Activated naive CD4-positive, alpha-beta T cell treated with anti-CD3 and anti-CD28 coated beads, Interleukin-2, amount 50 U/mL, for 24 hours (primary cell): ENCODE measurements around the gene ZNF407.

Experiments
- H3K27ac Mint-ChIP-seq: one replicate; pipeline ENCODE4 v1.8.0; 2021; ENCODE audit warnings: mild to moderate bottlenecking, mixed read lengths
- H3K27me3 Mint-ChIP-seq: one replicate; pipeline ENCODE4 v1.8.0; 2021; ENCODE audit warnings: mixed read lengths
- H3K36me3 Mint-ChIP-seq: one replicate; pipeline ENCODE4 v1.8.0; 2021; ENCODE audit warnings: mixed read lengths
- H3K4me1 Mint-ChIP-seq: one replicate; pipeline ENCODE4 v1.8.0; 2021; ENCODE audit warnings: mixed read lengths
- H3K4me3 Mint-ChIP-seq: one replicate; pipeline ENCODE4 v1.8.0; 2021; ENCODE audit warnings: mild to moderate bottlenecking, mixed read lengths
- H3K9me3 Mint-ChIP-seq: one replicate; pipeline ENCODE4 v1.8.0; 2021; ENCODE audit warnings: mixed read lengths

The ZNF407 gene

GRCh38 chr18:74609535-74609934, 11.9 kb downstream of the ZNF407 start:
- Mint-ChIP-seq H3K27ac (no peak overlapping the region), H3K4me3 (no peak overlapping the region), H3K9me3 (no peaks in the 10 kb centered on the region), H3K36me3 (no peaks in the 10 kb centered on the region), H3K27me3 (no peaks in the 10 kb centered on the region), H3K4me1 (peaks cover 50% of the 10 kb centered on the region)

- Mint-ChIP-seq H3K36me3 (no peaks in the 10 kb centered on the region), H3K27me3 (no peaks in the 10 kb centered on the region), H3K4me3 (no peak overlapping the region)
Observed at GRCh38 chr18:74610051-74610615, 12.5 kb downstream of the ZNF407 start.

GRCh38 chr18:74610860-74611259, 13.2 kb downstream of the ZNF407 start:
- Mint-ChIP-seq H3K27me3 (no peaks in the 10 kb centered on the region), H3K4me3 (no peak overlapping the region), H3K27ac (no peak overlapping the region), H3K4me1 (peaks cover 50% of the 10 kb centered on the region), H3K36me3 (no peaks in the 10 kb centered on the region), H3K9me3 (no peaks in the 10 kb centered on the region)

More at GRCh38 chr18:74610051-74610615, 12.5 kb downstream of the ZNF407 start:
- H3K9me3 Mint-ChIP-seq, result no peaks in the 10 kb centered on the region
- no peak overlapping the region for H3K27ac Mint-ChIP-seq
- peaks cover 50% of the 10 kb centered on the region for H3K4me1 Mint-ChIP-seq

DNA sequence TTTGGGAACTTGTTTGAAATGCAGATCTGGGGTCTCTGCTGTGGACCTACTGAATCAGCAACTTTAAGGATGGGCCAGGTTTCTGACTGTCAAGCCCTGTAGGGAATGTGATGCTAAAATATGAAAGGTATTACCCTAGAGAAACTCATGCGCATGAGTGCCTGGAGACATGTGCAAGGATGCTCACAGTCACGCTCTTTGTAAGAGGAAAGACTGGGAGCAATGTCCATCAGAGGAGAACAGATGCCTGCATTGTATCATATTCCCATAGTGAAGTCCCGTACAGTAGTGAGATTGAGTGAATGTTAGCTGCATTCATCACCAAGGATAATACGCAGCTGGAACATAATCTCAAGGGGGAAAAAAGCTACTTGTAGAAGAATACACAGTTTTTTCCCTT, 14.1 kb downstream of the ZNF407 start:
- Mint-ChIP-seq H3K4me3 (no peak overlapping the region), H3K27ac (no peak overlapping the region), H3K27me3 (no peaks in the 10 kb centered on the region), H3K9me3 (no peaks in the 10 kb centered on the region), H3K4me1 (peaks cover 47% of the 10 kb centered on the region), H3K36me3 (no peaks in the 10 kb centered on the region)

DNA sequence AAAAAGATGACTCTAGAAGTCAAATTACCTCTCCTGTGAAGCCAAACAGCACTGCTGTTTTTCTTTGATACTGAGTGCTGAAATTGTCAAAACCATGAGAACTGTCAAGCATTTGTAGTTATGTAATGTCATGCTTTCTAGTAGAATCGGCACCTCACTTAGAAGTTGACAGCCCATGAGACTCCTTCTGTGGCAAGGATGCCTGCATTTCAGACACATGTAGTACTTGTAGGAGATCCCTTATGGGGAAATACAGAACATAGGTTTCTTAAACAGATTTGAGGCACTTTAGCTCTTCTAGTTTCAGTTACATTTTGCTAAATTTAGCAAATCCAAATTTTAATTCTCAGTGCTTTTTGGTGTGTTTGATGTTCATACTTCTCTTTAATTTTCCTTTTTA, 15.7 kb downstream of the ZNF407 start:
- H3K27me3 Mint-ChIP-seq, result no peaks in the 10 kb centered on the region
- peaks cover 47% of the 10 kb centered on the region for H3K4me1 Mint-ChIP-seq
- no peak overlapping the region for H3K27ac Mint-ChIP-seq
- H3K36me3 Mint-ChIP-seq, result no peaks in the 10 kb centered on the region
- no peaks in the 10 kb centered on the region for H3K9me3 Mint-ChIP-seq
- H3K4me3 Mint-ChIP-seq, result no peak overlapping the region

GRCh38 chr18:74616494-74616893, 18.8 kb downstream of the ZNF407 start:
- no peak overlapping the region for H3K27ac Mint-ChIP-seq
- no peaks in the 10 kb centered on the region for H3K36me3 Mint-ChIP-seq
- H3K4me1 Mint-ChIP-seq, result peaks cover 22% of the 10 kb centered on the region
- H3K9me3 Mint-ChIP-seq, result no peaks in the 10 kb centered on the region
- no peaks in the 10 kb centered on the region for H3K27me3 Mint-ChIP-seq
- H3K4me3 Mint-ChIP-seq, result no peak overlapping the region

GRCh38 chr18:74617486-74617885, 19.8 kb downstream of the ZNF407 start:
- Mint-ChIP-seq H3K9me3 (no peaks in the 10 kb centered on the region), H3K27ac (no peak overlapping the region), H3K27me3 (no peaks in the 10 kb centered on the region), H3K36me3 (no peaks in the 10 kb centered on the region), H3K4me1 (peaks cover 12% of the 10 kb centered on the region), H3K4me3 (no peak overlapping the region)

- Mint-ChIP-seq H3K4me1 (peaks cover 12% of the 10 kb centered on the region), H3K27ac (no peak overlapping the region), H3K9me3 (no peaks in the 10 kb centered on the region), H3K4me3 (no peak overlapping the region), H3K36me3 (no peaks in the 10 kb centered on the region), H3K27me3 (no peaks in the 10 kb centered on the region)
Observed at GRCh38 chr18:74622072-74622471, 24.4 kb downstream of the ZNF407 start.

DNA sequence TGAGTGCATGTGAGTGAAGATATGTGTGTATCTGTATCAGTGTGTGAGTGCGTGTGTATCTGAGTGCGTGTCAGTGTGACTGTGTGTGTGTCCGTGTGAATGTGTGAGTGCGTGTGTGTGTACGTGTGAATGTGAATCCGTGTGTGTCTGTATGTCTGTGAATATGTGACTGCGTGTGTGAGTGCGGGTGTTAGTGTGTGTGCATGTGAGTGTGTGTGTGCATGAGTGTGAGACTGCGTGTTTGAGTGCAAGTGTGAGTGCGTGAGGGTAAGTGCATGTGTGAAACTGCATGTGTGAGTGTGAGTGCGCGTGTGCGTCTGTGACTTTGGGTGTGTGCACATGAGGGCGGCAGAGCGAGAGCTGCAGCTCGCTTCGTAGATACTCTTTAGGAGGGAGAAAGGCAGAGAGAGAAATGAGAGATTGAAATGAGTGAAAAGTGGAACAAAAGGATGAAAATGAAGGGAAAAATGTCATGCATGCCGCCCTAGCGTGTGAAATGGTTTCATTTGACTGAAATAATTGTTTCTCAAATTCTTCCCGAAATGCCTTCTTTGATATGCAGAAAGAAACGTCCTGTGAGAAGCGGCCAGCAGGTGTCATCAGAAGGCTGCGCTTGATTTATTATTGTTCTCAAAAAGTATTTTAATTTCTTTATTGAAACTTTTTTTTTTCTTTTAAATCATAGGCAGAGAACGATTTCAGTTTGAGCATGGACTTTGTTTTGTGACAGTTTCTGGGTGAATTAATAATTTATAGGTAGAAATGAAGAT, 25.6 kb downstream of the ZNF407 start:
- Mint-ChIP-seq H3K27ac (no peak overlapping the region), H3K4me1 (peaks cover 13% of the 10 kb centered on the region), H3K36me3 (no peaks in the 10 kb centered on the region), H3K4me3 (no peak overlapping the region), H3K27me3 (no peaks in the 10 kb centered on the region), H3K9me3 (no peaks in the 10 kb centered on the region)

DNA sequence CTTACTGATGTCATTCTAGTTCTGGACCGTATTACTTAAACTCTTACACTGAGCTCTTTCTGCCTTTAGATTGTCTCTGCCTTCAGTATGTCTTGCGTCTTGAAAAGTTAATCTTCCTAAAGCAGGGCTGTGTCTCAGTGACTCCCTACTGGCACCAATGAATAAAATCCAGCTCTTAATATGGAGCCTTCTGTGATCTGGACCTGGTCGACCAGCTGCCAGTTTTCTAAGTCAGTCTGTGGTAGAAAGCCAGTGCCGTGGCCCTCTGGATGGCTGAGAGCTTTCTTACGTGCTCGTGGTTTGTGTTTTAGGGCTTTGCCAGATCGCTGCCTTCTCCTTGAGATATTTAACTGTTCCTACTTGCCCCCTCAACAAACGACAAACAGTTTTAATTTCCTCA, 26.8 kb downstream of the ZNF407 start:
- Mint-ChIP-seq H3K27ac (no peak overlapping the region), H3K4me3 (no peak overlapping the region), H3K36me3 (no peaks in the 10 kb centered on the region), H3K9me3 (no peaks in the 10 kb centered on the region), H3K27me3 (no peaks in the 10 kb centered on the region), H3K4me1 (peaks cover 13% of the 10 kb centered on the region)

DNA sequence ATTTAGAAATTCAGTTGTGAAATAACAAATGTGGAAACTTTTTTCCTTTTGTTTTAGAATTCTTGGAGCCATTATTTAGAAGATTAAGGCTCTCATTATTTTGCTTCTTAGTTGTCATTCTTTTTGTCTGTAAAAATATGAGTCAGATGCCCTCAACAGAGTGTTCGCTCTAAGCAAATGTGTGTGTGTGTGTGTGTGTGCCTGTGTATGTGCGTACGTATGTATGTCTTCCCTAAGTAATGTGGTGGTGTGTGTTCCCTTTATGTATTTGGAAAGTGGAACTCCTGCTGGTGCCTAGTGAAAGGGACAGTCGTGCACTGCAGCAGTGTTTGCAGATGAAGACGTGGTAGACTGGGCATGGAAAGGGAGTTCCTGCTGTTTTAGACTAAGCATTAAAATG, 27.5 kb downstream of the ZNF407 start:
- no peak overlapping the region for H3K4me3 Mint-ChIP-seq
- no peaks in the 10 kb centered on the region for H3K36me3 Mint-ChIP-seq
- no peaks in the 10 kb centered on the region for H3K9me3 Mint-ChIP-seq
- no peak overlapping the region for H3K27ac Mint-ChIP-seq
- no peaks in the 10 kb centered on the region for H3K27me3 Mint-ChIP-seq
- peaks cover 13% of the 10 kb centered on the region for H3K4me1 Mint-ChIP-seq

GRCh38 chr18:74626049-74626874, 28.6 kb downstream of the ZNF407 start:
- Mint-ChIP-seq H3K9me3 (no peaks in the 10 kb centered on the region), H3K27ac (no peak overlapping the region), H3K36me3 (no peaks in the 10 kb centered on the region), H3K4me1 (peaks cover 23% of the 10 kb centered on the region), H3K27me3 (no peaks in the 10 kb centered on the region), H3K4me3 (no peak overlapping the region)

GRCh38 chr18:74630804-74631203, 33.1 kb downstream of the ZNF407 start:
- Mint-ChIP-seq H3K4me1 (peaks cover 58% of the 10 kb centered on the region), H3K27me3 (no peaks in the 10 kb centered on the region), H3K9me3 (no peaks in the 10 kb centered on the region), H3K36me3 (peaks cover 8% of the 10 kb centered on the region), H3K4me3 (peak overlapping the region; percentile 83), H3K27ac (peak overlapping the region; percentile 95)

DNA sequence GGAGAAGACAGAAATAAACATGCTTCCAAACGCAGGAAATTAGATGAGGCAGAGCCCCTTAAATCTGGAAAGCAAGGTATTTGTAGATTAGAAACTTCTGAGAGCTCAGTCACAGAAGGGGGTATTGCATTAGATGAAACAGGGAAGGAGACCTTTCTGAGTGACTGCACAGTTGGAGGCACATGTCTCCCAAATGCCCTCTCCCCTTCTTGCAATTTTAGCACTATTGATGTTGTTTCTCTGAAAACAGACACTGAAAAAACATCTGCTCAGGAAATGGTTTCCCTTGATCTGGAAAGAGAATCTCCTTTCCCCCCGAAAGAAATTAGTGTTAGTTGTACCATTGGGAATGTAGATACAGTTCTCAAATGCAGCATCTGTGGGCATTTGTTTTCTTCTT, 33.5 kb downstream of the ZNF407 start:
- H3K27me3 Mint-ChIP-seq, result no peaks in the 10 kb centered on the region

DNA sequence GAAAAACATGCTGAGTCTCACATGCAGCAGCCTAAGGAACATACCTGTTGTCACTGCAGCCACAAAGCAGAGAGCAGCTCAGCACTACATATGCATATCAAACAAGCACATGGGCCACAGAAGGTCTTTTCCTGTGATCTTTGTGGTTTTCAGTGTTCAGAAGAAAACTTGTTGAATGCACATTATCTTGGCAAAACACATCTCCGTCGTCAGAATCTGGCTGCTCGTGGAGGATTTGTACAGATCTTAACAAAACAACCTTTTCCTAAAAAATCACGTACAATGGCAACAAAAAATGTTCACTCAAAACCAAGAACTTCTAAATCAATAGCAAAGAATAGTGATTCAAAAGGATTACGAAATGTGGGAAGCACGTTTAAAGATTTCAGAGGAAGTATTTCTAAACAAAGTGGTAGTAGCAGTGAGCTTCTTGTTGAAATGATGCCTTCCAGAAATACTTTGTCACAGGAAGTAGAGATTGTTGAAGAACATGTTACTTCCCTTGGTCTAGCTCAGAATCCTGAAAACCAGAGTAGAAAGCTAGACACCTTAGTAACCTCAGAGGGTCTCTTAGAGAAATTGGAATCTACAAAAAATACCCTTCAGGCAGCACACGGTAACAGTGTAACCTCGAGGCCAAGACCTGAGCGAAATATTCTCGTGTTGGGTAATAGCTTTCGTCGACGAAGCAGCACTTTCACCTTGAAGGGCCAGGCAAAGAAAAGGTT, 34.1 kb downstream of the ZNF407 start:
- Mint-ChIP-seq H3K9me3 (no peaks in the 10 kb centered on the region), H3K27me3 (no peaks in the 10 kb centered on the region), H3K27ac (peak overlapping the region; percentile 95), H3K36me3 (peaks cover 8% of the 10 kb centered on the region), H3K4me3 (peak overlapping the region; percentile 83), H3K4me1 (peaks cover 51% of the 10 kb centered on the region)

More for the DNA sequence above, 33.5 kb downstream of the ZNF407 start:
- Mint-ChIP-seq H3K4me3 (peak overlapping the region; percentile 83), H3K4me1 (peaks cover 56% of the 10 kb centered on the region), H3K9me3 (no peaks in the 10 kb centered on the region), H3K36me3 (peaks cover 8% of the 10 kb centered on the region), H3K27ac (peak overlapping the region; percentile 95)
